HG03159 (cell line): ENCODE results near the gene MAP2K5.

Source experiments
- ATAC-seq: cut with Tn5 transposase; IDR thresholded peaks from one replicate; pipeline ENCODE4 v1.9.1; 2021; ENCODE audit warnings: mild to moderate bottlenecking, moderate library complexity; ENCODE audit not compliant: unreplicated experiment

MAP2K5 gene

DNA sequence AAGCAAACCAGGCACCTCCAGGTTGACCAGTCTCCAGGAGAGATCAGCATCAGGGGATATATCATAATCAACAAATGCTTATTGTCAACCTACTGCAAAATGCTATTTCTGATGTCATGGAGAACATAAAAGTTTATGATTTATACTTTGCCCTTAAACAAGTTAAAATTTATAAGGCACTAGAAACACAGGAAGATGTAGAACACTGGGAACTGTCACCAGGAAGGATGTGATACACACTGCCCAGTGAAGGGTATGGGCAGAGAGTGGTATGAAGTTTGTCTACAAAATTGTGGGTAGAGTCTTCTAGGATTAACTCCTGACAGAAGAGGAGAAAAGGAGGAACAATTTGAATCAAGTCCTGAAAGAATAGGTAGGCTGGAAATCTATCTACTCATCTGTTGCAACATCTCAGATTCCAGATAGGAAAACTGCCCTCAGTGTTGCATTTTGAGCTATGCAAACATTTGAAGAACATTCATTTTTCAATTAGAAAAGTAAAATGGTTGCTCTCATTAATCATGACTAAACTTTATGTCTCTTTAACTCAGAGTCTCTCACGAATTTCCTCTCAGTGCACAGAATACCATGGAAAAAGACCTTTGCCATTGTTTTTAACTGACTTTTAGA, 176.9 kb downstream of the MAP2K5 start:
- ATAC-seq: no peak

DNA sequence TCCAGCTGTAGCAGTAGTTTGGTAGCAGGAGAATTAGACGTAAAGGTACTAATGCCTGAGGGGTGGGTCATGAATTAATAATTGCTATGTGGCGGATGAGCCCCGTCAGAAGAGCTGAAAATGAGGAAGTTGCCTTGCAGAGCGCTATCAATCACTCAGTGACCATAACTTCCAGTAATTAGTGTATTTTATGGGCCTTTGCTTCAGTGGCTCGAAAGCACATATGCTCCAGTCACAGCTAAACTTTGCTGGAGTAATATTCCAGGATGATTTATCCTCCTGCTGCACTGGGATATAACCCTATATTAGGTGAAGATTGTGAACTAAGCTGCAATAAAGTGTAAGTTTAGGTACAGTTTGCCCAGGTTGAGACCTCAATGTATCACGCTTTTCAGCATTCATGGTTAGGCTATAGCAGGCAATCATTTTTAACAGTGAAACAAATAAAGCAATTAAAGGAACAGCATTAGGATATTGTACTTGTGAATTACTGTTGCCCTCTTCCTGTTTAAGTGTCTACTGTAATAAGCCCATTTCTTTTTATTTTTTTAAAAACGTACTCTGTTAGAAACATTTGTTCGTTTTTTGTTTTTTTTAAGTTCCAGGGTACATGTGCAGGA, 178.2 kb downstream of the MAP2K5 start:
- ATAC-seq: no peak

DNA sequence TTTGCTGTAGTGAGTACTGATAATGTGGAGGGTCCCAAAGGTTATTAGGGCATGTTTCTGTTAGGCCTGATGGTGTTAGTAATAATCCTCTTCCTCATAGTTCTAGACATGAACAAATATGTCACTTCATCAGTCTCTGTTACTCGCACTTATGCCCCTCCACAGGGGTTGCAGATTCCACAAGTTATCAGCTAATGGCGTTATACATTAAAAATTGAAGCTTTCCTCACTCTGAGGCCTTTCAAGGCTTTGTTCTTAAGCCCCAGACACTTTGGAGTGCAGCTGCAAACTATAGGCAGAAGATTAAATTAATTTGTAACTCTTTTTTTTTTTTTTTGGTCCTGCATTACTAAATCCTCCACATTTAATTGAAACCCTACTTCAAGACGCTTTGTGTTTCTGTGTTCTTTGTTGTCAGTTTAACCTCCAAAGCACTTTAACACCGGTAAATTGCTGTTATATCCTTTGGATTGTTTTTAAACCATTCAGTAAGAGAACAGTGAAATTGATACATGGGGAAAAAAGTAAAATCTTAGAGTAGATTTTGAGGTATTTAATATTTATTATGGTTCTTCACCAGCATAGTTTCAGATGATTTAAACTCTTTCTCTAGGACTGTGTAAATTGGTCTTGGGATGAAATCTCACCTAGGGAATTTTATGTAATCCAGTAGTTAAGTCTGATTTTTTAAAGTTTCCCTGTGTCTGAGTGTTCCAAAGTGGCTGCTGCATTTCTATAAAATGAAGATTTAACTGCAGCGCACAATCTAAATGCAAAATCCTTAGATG, 179.7 kb downstream of the MAP2K5 start:
- no peak for ATAC-seq

DNA sequence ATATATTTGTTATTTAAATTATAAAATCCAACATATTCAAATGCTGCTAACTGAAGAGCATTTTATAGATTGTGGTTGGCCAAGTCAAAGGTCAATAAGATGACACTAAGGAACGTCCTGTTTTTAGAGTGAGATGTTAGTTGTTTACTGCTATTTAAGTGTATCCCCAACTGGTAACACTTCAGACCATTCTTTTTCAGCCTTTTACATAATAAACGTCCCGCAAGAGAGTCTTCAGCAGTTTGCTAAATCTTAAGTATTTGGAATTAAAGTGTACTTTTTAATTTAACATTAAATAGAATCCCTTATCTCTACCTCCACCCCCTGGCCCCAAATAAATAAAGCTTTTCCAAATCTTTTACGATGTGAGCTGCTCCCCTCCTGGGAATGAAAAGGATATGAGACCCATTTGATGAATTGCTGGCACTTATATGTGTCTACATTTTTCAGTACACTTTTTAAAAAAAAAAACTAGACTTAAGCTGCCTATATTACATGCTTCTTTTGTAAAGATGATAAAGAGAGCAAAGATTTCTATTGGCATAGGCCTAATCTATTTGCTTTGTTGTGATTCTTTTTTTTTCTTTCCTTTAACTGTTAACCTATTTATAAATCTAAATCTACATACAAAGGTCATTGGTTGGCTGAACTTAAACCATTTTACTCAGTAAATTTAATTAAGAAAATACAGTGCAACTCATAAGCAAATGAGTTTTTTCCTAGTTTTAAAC, 181.0 kb downstream of the MAP2K5 start:
- no peak for ATAC-seq

DNA sequence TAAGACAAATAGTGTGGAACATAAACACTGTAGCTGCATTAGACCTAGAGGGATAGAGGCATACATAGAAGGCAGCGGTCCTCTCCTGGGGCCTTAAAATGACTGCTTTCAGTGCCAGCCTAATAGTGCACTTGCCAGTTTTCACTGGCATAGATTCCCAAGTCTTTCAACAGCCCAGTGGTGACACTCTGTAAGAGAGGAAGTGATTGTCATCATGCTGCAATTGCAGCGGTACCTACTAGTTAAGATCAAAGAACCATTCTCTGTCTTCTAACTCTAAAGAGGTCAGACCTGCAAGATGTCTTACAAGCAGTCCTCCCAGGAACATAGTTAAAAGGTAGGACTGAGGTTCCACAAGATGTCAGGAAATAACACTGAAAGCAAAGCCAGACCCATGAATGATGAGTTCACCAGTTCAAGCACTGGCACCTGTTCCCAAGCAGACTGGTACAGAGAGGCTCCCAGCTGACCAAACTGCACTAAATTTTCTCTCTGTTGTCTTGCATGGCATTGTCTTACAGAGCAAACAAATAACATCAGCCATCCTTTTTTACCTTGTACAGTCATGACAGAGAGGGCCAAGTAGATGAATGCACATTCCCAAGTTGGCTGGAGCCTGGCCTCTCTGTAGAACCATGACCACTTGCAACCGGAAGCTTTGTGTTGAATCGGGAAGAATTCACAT, 182.3 kb downstream of the MAP2K5 start:
- no peak for ATAC-seq

DNA sequence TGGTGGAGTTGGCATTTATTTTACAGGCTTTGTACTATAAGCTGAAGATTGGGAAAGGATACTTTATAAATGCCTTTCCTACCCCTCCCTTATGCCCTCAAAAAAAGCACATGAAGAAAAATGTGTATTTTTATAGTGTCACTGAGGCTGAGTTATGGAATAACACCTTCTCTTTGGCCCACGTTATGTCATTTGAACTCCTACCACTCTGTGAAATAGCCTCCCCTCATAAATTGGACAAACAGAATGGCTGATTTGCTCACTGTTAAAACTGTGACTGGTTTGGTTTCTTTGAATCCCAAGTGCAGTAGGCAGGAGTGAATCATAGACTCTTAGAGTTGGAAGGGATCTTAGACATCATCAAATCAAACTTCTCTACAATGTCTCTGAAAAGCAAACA, 187.6 kb downstream of the MAP2K5 start:
- no peak for ATAC-seq

DNA sequence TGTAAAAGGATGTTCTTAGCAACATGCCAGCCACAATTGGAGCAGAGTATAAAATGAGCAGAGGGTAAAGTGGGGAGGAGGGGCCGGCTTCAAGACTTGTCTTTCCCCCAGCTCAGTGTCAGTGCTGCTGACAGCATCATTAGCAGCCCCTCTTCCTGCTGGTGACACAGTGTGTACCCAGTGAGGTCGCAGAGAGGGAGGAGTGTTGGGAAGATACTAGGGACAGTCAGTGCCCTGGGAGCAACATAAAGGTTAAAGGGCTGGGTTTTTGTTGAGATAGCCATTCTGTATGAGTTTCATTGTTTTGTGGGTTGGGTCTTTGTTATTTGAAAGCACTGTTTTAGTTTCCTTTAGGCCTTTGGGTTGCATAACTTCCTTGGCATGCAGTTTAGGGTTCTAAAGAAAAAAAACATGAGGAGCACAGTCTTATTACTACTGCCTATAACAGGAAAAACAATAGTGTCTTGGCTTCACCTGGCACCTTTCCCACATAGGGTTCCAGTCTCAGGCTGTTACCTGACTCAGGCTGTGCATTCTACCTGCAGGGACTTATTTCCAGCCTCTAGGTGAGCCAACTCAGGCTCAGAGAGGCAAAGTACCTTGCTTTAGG, 188.7 kb downstream of the MAP2K5 start:
- no peak for ATAC-seq

DNA sequence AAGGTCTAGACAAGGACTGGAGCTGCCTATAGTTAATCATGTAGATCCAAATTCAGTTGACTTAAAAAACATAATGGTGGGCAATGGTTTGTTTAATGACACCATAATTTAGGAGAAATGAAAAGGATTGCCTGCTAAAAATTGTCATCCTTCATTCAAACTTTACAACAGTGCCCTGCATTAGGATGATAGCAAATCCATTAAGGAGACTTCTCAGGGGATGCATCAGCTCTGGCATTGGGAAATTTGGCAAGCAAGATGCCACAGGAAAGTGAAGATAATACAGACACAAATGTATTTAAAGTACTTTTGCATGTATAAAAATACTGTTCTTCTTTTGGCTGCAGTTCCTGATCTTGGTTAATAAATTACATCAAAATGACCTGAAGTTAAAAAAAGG, 189.7 kb downstream of the MAP2K5 start:
- ATAC-seq: no peak

DNA sequence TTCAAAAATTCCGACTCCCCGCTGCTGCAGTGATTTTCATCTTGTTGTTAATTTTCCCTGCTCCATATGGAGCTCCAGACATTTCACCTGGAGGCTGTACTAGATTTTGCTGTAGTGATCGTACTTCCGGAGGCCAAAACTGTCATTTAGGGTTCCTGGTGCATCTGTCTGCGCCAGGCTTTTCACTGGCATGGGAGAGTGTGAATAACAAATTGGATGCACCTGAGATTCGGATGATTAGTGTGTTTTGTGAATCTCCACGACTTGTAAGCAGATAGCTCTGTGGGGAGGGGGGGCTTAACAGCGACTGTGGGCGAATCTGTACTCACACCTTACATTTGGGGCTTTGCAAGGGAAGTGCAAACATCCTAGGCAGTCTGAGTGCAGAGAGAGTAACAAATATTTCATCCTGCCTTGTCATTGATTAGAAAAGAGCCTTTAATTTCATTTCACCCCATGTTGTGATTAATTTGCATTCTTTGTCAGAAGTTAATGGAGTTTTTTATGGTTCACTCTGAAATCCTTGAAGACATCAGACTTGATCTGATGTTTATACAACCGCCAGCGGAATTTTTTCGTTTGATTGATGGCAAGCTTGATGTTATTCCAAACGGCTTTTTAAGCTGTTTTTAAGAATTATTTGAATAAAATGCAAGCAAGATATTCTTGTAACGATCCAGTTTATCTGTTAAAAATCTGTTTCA, 190.3 kb downstream of the MAP2K5 start:
- no peak for ATAC-seq

DNA sequence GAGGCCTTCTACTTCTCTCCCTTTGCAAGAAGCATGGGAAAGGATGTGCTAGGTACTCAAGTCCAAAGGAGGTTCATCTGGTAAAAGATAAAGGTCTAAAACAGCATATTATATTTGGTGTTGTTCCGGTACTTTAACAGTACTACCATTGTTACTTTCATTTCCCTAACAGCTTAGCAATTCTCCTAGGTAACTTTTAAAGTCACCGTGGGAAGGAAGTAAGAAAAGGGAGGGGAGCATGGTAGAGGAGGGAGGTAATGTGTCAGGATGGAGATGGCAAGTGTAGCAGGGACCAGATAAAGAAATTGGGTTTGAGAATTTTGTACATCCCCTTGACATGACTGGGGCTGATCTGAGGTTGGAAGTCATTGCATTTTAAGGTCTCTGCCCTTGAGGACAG, 193.4 kb downstream of the MAP2K5 start:
- no peak for ATAC-seq

DNA sequence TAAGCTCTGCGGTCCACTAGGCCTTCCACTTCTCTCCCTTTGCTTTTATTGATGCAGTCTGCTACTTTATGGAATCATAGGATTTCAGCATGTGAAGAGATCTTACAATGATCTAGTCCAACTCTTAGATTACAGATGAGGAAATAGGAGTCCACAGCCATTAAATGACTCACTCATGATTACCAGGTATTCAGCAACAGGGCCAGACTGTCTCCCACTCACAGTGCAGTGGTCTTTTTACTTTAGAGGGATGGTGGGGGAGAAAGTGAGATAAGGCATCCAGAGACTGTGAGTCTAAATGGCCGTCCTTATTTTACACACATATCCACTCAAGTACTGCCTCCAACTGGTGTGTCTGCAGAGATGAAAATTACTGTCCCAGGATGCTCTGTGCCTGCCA, 194.3 kb downstream of the MAP2K5 start:
- no peak for ATAC-seq

DNA sequence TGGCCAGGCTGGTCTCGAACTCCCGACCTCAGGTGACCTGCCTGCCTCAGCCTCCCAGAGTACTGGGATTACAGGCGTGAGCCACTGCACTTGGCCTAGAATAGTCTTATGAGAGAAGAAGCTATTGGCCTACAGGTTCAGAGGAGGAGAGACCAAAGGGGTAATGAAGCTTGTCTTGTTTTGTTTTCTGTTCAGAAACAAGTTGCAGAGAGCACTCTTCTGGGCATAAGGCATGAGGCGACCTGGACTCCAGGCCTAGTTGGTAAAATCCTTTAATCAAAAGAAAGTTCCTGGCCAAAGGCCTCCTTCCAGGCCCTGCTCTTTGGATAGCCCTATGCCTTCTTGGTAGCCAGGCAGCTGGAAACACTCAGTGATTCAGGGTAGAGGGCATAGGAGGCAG, 195.6 kb downstream of the MAP2K5 start:
- ATAC-seq: no peak

DNA sequence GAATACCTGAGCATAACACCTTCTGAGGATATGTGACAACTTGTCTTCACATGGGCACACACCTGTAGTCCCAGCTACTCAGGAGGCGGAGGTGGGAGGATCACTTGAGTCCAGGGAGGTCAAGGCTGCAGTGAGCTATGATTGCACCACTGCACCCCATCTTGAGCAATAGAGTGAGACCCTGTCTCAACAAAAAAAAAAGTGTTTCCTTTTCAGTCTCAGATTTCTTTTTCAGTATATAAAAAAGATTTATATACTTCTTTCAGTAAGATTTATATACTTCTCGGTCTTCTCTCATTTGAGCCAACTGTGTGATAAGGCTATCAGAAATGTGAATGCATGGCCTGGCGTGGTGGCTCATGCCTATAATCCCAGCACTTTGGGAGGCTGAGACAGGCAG, 197.9 kb downstream of the MAP2K5 start:
- ATAC-seq: no peak

DNA sequence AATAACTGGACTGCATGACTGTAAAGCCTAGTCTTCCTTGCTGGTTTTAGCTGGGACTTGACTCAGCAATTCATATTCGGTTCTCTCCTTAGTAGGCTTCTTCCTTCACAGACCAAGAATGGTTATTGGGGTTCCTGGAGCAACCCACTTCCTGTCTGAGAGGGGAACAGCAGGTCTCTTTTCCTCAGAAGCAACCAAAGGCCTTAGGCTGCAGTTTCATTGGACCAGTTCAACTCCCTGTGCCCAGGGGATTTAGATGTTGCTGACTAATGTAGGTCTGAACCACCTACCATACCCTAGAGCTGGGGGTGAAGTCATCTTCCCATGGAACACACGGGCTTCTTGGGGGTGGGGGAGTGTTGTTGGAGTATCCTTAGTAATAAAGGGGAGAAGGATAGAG, 198.8 kb downstream of the MAP2K5 start:
- no peak for ATAC-seq

DNA sequence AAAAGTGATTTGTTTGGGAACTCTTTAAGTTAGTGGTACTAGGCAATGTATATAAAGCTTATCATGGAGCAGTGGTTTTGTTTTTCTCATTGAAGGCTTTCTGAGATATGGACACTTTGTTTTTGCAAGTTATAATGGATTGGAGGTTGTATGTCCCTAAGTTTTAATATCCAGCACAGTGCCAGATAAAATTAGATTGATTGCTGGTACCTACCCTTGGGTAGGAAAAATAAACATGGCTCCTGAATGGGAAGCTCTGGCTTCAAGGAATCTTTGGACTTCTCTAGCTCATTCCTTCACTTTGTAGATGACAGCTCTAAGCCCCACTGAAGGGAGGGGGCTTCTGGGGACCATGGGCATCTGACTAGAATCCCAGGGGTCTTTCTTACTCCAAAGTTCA, 201.1 kb downstream of the MAP2K5 start:
- ATAC-seq: no peak

DNA sequence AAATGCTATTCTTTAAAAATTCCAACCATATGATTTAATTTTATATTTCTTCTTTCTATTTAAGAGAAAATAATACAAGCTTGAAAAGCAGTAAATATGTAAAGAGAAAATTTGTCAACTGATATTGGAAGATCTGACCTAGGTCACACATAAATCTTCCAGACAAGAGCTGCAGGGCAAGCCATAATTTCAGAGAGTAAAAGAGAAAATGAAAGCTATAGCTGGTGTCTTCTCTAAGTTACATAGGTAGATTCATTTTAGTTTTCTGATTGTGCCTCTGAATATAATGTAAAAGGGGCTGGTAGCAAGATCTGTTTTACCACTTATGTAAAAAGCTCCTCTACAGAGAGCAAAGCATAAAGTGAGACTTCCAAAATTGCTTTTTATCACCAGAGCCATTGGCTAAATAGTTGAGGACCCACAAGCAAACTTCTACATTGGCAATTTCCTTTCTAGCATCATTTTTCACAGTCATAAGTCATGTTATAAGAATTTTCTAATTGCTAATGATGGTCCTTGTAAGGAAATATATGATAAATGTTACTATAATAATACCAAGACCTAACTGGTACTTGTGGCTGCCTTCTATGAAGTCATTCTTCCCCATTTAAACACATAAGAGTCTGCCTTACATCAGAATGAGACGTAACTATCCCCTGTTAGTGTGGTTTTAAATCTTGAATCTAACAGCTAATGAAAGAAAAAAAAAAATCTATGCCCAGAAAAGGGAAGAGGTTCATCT, 202.0 kb downstream of the MAP2K5 start:
- no peak for ATAC-seq

DNA sequence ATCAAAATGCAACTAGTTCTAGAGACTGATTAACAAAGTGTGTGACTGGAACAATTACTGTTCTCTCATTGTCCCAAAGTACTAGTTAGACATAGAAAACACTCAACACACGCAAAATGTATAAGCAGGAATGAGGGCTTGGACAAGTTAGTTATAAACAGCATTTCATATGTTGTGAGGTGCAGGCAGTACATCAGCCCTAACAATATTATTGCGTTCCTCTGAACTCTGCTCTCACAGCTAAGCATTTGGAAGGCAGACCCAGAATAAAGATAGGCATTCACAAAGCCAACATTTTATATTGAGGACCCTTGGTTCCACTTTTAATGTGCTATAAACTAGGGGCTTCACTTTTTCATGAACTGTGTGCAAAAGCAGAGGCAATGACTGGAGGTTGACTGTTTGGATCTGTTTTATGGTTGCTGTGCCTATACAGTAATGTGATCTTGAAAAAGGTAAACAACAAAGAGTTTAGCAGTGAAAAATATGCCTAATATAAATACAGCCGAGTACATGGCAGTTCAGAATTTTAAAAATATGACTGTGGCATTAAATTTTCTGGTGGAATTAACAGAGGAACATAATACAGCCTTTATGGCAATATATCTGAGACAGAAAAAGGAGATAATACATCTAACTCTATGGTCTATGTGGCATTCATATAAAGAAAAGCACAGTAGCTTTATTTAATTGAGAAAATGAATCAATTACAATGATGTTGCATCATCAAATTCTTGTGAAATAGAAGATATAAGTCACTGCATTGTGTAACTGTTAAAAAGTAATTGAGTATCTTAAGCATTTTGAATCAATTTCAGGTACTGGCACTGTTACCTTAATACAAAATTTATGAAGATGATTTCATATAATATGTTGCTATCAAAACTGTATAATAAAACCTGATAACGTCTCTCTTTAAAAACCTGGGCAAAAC, 202.8 kb downstream of the MAP2K5 start:
- no peak for ATAC-seq

DNA sequence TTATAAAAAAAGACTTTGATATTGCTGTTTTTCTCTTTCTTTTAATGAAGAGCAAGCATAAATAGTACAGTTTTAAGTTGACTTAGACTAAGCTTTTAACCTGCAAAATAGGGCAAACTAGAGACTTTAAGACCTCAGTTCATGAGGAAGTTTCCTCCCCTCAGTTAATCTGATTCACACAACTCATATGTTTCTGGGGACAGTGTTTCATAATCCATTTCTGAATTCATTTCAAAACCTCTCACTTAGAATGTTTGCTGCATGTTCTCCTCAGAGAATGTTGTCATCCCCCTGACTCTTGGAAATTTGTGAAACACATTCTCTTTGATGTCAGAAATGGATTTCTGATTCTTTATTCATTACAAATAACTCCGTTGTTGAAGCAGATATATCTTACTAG, 203.5 kb downstream of the MAP2K5 start:
- no peak for ATAC-seq
